Esophagus muscularis mucosa (tissue), 3 donors: ENCODE data around the gene C8B.

Experiments used
- POLR2A ChIP-seq: fragments of 450-650 bp; IDR thresholded peaks from one replicate; pipeline ENCODE4 v1.6.1; 2017; ENCODE audit warnings: antibody characterized with exemption, moderate library complexity, mild to moderate bottlenecking, low read depth
- POLR2AphosphoS5 ChIP-seq, 2 donors: sonication (generic); formaldehyde crosslinking; IDR thresholded peaks; one replicate each; pipeline ENCODE4 v1.6.1; 2017; ENCODE audit warnings: antibody characterized with exemption in 2 of 2
- TF ChIP-seq, protein P1 (sequence below), 3 experiments: fragments of 200-600 bp in 2 of 3; fragments of 450-650 bp in 1 of 3; sonication (generic) in 2 of 3; IDR thresholded peaks; one replicate each; pipeline ENCODE4 v1.5.1; 2017 to 2019; ENCODE audit warnings: antibody characterized with exemption in 3 of 3, mild to moderate bottlenecking in 2 of 3, moderate library complexity in 1 of 3

GRCh38 chr1:56995414-56996100 is 29.7 kb upstream of the C8B start:
- TF ChIP-seq POLR2A (no peak), POLR2AphosphoS5 (IDR thresholded peaks at IDR 0.05) (no peak)
- TF ChIP-seq, protein P1, sequence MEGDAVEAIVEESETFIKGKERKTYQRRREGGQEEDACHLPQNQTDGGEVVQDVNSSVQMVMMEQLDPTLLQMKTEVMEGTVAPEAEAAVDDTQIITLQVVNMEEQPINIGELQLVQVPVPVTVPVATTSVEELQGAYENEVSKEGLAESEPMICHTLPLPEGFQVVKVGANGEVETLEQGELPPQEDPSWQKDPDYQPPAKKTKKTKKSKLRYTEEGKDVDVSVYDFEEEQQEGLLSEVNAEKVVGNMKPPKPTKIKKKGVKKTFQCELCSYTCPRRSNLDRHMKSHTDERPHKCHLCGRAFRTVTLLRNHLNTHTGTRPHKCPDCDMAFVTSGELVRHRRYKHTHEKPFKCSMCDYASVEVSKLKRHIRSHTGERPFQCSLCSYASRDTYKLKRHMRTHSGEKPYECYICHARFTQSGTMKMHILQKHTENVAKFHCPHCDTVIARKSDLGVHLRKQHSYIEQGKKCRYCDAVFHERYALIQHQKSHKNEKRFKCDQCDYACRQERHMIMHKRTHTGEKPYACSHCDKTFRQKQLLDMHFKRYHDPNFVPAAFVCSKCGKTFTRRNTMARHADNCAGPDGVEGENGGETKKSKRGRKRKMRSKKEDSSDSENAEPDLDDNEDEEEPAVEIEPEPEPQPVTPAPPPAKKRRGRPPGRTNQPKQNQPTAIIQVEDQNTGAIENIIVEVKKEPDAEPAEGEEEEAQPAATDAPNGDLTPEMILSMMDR (IDR thresholded peaks at IDR 0.05): no peak
